Activated CD8-positive, alpha-beta memory T cell treated with anti-CD3 and anti-CD28 coated beads, Interleukin-2, amount 50 U/mL, for 24 hours (primary cell): ENCODE data around the gene CROCC2.

ENCODE experiments used
- DNase-seq: peaks from one replicate; pipeline ENCODE4 v3.0.0-alpha.2; 2020; ENCODE audit errors: extremely low read depth

Gene CROCC2

DNA sequence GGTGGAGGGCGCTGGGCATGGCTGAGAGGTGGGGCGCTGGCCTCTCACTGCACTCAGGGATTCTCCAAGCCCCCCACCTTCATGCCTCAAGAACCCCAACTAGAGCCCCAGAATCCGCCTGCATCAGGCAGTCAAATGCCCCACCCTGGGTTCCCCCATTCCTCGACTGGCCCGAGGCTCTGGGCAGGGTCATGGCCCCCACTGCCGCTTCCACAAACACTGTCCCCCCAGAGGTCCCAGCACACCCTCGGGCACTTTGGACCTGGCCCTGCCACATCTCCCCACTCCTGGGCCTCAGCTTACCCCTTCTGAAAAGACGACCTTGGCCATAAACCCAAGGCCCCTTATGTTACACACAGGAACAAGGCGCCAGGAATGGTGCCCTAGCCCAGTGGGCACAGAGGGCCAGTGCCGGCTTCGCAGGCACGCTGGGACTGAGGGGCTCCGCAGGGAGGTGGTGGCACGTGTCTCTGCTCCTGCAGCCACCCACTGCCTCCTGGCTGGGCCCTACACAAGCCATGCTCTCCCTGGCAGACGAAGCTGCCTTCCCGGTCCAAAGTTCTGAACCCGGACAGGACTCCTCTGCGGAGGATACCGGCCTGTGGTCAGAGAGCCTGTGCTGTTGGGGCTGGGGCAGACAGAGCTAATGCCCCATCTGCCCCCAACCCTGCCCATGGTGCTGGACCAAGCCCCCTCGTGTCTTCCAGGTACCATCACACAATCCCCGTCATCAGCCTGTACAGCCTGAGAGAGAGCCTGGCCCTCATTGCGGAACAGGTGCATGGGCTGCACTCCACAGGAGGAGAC, 30.7 kb upstream of the CROCC2 start:
- DNase-seq = no peak

DNA sequence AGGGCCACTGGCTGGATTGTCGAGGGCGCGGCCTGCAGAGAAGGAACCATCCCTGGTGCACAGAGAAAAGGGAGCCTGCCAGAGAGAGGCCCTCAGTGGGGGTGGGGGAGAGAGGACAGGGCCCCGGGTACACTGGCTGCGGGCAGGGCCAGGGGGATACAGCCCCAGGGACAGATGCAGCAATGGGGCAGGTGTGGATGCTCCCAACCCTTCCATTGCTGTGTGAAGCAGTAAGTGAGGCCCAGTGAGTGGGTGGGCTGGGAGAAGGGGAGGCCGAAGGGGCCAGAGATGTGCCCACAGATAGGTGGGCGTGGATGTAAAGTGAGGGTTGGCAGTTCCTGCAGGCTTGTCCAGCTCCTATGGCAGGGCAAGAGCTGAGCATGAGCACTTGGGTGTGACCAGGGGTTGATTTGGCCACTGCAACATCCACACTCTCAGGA, 30.1 kb upstream of the CROCC2 start:
- no peak for DNase-seq

DNA sequence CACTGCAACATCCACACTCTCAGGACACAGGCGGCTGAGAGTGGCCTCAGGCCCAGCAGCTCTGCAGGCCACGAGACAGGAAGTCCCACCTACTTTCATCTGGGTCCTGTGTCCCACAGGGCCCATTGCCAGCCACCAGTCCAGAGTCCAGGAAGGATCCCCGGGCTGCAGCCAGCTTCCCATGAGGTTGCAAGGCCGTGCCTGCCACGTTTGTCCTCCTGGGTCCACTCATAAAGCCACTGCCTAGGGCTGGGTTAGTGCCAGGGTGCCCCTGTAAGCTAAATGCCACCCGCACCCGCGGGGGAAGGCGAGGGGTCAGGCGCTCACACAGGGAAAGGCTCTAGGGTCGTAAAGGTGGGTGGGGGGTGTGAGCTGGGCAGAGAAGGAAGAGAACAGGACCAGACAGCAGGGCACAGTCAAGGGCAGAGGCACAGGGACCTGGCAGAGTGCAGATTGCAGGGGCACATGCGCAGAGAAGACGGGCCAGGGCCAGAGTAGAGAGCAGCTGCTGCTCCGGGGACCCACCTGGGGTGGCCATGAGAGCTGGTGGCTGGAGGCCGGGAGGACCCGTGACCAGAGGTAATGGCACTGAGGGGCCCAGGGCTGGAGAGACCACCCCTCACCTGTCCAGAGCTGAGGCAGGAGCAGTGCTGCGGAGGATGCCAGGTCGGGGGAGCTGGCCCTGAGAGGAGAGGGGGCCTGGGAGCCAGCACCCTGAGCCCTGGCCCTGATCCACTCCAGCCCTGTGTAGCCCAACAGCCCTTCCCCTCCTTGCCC, 29.5 kb upstream of the CROCC2 start:
- DNase-seq = no peak

DNA sequence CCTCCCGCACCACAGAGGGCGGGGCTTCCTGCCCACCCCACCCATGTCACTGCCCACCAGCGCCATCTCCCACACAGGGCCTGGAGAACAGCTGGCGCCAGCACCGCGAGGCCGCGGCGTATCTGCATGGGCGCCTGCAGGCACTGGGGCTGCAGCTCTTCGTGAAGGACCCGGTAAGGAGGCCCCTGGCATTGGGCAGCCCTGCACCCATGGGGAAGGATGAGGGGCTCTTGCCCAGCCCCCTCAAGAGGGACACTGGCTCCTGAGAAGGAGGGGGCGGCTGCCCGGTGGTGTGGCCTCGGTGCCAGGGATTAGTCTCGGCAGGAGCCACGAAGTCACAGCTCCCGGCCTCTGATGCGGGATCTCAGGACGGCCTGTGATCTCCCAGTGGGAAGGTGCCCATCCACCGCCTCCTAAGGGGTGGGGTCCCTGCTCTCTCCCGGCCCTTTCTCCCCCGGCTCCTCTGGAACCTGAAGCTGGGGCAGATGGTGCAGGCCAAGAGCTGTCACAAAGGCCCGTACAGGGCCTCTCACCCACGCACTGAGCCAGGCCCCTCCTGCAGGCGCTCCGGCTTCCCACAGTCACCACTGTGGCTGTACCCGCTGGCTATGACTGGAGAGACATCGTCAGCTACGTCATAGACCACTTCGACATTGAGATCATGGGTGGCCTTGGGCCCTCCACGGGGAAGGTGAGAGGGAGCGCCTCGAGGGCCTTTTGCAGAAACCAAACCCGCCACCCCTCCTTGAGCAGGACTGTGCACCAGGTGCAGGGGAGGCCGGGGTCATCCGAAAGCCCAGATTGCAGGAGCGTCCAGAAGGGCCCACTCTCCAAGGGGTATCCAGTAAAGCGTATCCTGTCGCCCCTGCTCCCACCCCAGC, 28.4 kb upstream of the CROCC2 start:
- DNase-seq = no peak

DNA sequence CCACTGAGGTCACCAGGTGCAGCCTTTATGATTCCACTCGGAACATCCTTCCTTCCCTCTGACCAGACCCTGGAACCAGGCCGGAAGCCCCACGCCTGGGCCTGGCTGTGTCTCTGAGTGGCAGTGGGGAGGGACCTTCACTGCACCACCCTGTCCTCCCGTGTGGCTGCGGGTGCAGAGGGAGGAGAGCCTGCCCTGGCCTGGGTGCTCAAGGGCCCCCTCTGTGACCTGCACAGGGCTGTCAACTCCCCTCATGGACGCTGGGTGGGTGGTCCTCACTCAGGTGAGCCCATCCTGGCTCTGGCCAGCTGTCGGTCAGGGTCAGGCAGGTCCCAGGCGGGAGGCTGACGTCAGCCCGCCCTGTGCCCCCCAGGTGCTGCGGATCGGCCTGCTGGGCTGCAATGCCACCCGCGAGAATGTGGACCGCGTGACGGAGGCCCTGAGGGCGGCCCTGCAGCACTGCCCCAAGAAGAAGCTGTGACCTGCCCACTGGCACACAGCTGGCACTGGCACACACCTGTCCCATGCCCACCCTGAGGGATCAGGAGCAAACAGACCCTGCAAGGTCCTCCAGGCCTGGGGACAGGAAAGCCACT, 27.7 kb upstream of the CROCC2 start:
- no peak for DNase-seq

DNA sequence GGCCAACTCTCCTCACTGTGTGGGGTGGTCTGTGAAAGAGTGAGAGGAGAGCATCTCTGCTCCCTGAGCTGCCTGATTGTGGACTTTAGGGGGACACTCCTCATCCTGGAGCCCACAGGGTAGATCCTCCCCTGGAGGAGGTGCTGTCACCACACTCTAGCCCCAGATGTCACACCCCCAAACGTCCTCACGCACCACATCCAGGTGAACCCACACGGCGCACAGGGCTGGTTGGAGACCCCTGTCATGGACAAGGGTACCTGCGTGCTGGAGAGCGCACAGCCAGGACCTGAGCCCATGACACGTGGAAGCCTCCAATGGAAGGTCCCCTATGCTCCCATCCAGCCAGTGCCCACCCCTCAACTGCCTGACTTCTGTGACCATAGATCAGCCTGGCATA, 27.0 kb upstream of the CROCC2 start:
- DNase-seq = no peak

DNA sequence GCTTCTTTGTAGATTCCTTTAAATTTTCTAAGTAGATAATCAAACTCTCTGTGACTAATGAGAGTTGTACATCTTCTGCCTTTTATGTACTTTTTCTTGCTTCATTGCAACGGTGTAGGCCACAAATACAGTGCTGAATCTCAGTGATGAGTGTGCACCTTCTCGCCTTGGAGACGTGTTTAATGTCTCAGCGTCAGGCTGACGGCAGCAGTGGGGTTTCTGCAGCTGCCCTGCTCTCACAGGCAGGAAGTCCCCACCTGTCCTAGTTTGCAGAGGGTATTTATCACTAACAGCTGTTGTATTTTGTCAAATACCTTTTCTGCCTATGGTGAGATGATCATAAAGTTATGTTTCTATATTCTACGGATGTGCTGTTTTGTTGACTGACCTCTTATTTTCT, 24.2 kb upstream of the CROCC2 start:
- no peak for DNase-seq

DNA sequence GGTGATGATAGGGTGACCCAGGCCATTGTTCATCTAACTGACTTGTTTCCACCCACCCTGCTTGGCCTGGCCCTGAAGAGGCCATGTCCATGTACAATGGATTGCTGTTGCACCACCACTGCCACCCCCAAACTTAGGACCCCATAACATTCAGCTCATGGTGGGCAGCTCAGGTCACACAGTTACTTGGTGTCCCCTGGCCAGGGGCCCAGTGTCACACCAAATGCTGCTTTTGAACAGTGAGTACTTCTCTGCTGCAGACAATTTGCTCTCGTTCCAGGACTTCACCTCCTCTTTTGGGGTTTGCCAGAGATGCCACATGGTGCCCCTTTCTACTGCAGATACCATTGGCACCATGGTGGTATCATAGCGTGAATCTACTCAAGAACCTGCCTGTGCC, 21.9 kb upstream of the CROCC2 start:
- DNase-seq = no peak

DNA sequence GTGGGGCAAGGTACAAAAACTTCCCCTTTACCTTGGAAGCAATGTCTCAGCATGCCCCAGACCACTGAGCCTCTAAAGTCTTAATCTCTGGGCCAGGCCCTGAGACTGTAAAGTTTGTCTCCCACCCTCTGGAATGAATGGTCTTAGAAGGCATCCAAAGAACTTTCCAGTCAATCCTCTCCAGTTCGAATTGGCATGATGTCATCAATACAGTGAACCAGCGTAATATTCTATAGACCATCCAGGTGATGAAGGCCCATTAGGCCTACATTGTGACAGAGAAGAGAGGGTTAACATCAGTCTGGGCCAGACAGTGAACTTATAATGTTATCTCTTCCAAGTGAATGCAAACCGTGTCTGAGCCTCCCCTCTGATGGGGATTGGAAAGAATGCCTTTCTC, 21.4 kb upstream of the CROCC2 start:
- no peak for DNase-seq

DNA sequence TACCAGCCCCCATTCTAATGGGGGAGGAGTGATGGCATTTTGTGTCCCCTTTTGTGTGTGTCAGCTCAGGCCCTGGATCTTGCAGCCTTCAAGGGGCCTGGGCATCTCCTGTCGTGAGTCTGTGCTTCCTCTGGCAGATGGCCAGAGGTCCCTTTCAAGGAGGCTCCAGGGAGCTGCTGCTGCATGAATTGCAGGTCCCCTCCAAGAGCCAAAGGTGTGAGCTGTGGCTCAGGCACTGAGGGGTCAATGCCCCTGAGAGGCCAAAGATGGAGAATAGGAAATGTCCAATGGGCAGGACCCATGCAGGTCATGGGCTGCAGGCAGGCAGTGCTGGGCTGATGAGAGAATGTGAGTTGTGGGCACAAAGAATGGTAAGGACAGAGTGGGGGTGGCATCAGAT, 20.6 kb upstream of the CROCC2 start:
- DNase-seq = no peak

DNA sequence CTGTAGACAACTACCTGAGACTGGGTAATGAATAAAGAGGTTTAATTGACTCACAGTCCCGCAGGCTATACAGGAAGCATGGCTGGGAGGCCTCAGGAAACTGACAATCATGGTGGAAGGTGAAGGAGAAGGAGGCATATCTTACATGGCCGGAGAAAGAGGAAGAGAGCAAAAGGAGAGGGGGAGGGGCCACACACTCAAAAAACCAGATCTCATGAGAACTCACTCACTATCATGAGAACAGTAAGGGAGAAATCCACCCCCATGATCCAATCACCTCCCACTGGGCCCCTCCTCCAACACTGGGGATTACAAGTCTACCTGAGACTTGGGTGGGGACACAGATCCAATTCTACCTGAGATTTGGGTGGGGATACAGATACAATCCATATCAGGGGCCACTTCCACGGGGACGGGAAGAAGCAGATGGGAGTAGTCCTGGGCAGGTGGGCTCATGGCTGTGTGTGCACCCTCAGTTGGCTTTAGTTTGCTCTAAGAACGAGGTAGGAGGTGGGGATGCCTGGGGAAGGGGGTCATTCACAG, 20.0 kb upstream of the CROCC2 start:
- no peak for DNase-seq

DNA sequence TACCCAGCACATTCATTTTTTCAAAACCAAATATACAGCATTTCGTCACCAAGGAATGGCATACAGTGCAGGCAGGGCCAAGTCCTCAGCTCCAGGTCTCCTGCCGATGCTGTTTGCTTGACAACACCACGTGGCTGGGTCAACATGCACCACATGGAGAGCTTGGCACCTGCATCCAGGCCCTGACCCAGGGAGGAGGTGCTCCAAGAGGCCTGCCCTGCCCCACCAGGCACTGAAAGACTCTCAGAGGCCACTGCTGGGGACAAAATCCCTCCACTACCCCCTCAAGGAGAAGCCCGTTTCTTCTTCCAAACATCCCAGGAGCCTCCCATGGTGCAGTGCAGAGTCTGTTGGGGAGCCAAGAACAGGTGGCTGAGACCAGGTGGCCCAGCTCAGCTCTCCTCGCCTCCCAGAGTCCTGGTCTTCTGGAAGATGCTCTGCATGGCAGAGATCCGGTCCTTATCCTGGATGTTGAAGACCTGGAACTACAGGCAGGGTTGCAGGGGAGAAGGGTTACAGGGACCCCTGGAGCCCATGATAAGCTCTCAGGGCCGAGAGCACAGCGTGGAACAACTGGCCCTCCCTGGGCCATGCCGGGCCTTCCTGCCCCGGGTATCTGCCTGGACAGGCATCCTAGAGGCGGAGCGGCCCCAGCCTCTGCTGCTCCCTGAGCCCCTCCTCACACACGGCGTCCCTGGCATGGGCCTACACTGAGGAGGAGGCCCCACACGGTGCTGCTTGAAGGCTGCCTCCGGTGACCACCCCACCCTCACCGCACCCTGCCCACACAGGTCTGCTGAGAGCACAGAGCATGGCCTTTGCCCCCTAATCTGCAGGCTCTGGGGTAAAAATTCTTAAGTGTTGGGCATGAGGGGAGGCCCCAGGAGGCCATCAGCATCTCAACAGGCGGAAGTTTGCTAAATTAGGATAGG, 19.2 kb upstream of the CROCC2 start:
- DNase-seq = no peak

DNA sequence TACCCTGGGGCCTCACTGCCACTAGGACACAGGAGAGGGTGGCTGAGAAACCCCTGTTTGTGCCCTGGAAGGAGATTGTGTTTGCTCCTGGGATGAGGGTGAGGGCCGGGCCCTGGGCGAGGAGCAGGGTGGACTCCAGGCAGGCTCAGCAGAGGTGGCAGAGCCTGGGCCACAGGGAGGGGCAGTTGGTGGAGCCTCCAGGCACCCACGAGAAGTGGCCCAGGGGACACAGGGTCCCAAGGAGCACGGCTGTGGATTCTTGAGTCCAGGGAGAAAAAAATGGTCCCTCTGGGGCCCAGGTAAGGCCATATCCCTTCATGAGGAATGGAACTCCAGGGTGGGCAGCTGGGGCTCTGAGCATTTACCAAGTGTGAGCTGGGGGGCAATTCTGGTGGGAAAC, 18.5 kb upstream of the CROCC2 start:
- DNase-seq = no peak

DNA sequence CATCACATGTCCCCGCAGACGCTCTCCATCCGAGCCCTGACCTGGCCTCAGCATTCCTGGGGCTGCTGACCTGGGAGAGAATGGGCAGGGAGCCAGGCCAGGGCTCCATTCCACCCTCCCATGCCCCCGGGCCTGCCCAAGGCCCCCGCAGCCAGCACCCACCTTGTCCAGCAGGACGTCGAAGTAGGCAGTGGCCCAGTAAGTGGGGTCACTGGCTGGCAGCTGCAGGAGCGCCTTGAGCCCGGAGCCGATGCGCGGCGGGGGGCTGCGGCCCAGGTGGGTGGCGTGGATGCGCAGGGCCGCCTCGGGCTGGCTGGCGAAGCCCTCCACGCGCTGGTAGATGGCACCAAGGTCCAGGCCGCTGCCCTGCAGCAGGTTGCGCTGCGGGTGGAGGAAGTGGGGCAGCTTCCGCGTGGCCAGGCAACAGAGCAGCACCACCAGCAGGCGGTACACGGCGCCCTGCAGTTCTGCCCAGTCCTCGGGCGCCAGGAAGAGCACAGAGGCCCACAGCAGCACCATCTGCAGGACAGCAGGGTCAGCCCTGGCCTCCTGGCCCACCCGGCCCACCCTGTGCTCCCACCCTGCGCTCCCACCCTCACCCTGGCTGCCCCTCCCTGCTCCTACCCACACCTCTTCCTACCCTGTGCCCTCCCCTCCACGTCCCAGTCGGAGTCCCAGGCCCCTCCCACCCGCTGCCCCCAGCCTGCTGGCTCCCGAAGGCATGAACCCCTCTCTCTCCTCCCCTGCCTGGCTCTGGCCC, 17.8 kb upstream of the CROCC2 start:
- no peak for DNase-seq

DNA sequence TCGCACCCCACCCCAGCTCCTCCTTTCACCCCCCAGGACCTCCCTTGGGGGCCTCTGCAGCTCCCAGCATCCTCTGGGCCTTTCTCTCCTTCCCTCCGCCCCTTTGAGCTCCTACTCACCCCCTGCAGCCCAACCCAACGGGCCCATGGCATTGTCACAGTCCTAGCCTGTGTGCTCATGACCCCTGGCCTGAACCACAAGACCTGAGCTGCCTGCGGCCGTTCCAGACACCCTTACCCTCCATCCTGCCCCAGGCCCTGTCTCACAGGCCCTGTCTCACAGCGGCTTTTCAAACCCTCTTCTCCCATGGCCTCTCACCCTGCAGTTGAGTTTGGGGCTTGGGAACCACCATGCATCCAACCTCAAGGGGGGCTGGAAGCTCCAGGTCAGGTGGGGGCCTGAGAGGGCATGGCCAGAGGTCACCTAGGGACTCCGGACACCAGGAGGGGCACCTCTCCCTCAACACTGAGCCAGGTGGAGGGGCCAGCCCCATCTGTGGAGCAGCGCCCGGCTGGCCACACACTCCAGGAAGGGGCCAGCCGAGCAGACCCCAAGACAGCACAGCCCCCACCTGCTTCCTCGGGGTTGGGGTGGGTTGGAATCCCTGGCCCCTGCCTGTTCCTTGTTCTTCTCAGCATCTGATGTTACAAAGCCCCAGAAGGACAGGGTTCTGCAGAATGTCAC, 17.1 kb upstream of the CROCC2 start:
- DNase-seq = no peak

DNA sequence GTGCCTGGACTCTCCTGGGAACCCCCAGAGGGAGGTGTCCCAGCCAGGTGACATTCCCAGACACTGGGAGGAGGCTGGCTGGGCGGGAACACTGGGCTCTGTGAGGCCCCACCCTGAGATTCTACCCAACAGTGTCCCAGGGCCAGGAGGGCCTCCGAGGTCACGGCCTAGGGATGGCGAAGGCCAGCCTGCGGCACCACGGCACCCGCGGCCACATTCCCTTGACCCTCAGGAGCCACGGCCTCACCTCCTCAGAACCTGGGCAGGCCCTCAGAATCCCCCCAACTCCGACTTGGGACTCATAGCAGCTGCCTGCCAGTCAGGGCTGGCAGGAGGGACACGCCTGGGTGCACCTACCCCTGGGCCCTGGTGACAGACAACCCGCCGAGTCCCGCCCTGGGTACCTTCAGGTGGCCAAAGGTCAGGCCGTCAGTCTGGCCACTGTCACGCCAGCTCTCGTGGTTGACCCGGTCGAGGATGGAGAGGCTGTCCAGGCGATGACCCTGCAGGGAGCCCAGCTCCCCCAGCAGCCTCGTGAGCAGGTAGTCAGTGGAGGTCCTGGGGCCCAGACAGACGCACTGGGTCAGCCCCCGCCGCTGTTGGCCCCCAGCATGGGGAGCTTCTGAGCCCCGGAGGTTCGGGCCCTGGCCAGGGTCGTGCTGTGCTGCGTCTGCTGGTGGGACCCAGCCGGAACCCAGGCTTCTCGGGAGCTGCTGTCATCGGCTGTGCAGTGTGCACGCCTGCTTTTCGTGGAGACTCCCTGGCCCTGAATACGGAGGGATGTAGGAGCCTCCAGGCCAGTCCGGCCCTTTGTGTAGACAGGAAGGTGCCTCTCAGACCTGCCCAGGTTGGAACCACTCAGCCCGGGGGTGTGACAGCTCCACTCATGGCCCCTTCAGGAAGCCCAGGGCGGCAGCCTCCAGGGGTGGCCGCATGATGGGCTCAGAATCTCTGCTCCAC, 16.3 kb upstream of the CROCC2 start:
- no peak for DNase-seq

DNA sequence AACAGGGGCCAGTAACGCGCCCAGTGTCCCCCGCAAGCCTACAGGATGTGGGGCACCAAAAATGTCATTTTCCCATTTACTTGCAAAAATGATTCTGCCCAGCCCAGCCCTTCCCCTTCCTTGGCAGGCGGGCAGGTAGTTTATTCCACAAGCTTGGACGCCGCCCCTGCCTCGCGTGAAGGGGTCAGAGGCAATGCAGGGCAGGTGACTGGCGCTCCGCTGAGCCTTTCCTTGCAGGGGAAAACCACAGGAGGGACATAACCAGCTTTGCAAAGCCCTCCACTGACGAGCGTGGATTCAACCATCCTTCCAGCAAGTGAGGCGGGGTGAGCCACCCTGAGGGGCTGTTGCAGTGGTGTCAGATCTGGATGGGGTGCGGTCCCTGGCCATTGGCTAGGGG, 15.4 kb upstream of the CROCC2 start:
- no peak for DNase-seq
